A549 (cell line): ENCODE data around the gene SP4.

Experiments
- CTCF ChIP-seq: fragments of >200 bp; sonication (Bioruptor Twin); formaldehyde crosslinking; IDR thresholded peaks from 3 replicates; pipeline ENCODE4 v1.5.1; 2016
- EHMT2 ChIP-seq: fragments of 200-600 bp; sonication (generic); IDR thresholded peaks from 2 replicates; pipeline ENCODE4 v1.6.1; 2016; ENCODE audit warnings: antibody characterized with exemption, low read depth, mild to moderate bottlenecking, moderate library complexity
- HDAC2 ChIP-seq: fragments of 200-600 bp; sonication (generic); IDR thresholded peaks from 2 replicates; pipeline ENCODE4 v1.6.1; 2016
- MAFK ChIP-seq: fragments of 450-650 bp; IDR thresholded peaks from 2 replicates; pipeline ENCODE4 v1.6.1; 2014; ENCODE audit not compliant: partially characterized antibody
- POLR2A ChIP-seq: IDR thresholded peaks from 2 replicates; pipeline ENCODE4 v1.6.1; 2012; ENCODE audit warnings: mild to moderate bottlenecking, low read length
- ZSCAN20 ChIP-seq: fragments of 250-450 bp; sonication (Bioruptor Pico); IDR thresholded peaks from 2 replicates; pipeline ENCODE4 v1.8.0; 2022; ENCODE audit warnings: mild to moderate bottlenecking, moderate library complexity

- TF ChIP-seq CTCF (no peak), POLR2A (no peak), HDAC2 (no peak), MAFK (no peak), EHMT2 (no peak), ZSCAN20 (CRISPR knock-in tag) (no peak)
These were observed 120.6 kb downstream of the SP4 start for GRCh38 chr7:21548491-21548890.
